Activated CD8-positive, alpha-beta memory T cell treated with anti-CD3 and anti-CD28 coated beads for 48 hours (primary cell): ENCODE data around the gene SURF6.
"Not testable (repeated sequence)": the region's sequence is repeated elsewhere in the genome, so short reads cannot be mapped to it uniquely, and the experiment has no call there.

Experiments used
- DNase-seq, 3 experiments: peaks; one replicate each; pipeline ENCODE4 v3.0.0-alpha.2; 2020; ENCODE audit warnings: low read depth in 2 of 3, low spot score in 2 of 3

Gene SURF6

GRCh38 chr9:133335924-133336811 is at the start of gene SURF6:
Gene SURF6, minus strand, starts transcription at chr9:133336188. Its CDS starts 56 bp downstream, at chr9:133336132.
- peak; percentile 88 to 92 (median 91) for DNase-seq

- DNase-seq: no peak
These were observed 49.5 kb upstream of the SURF6 start for GRCh38 chr9:133385452-133385851.

- DNase-seq: no peak
These were observed 48.8 kb upstream of the SURF6 start for GRCh38 chr9:133384736-133385321.

- DNase-seq: no peak
These were observed 47.5 kb upstream of the SURF6 start for GRCh38 chr9:133383438-133383837.

GRCh38 chr9:133382507-133383141 is 46.6 kb upstream of the SURF6 start:
- no peak for DNase-seq

- DNase-seq: no peak
These were observed 44.7 kb upstream of the SURF6 start for GRCh38 chr9:133380734-133381133.

- DNase-seq: no peak
These were observed 43.4 kb upstream of the SURF6 start for GRCh38 chr9:133379153-133380086.

GRCh38 chr9:133378408-133378962 is 42.5 kb upstream of the SURF6 start:
- DNase-seq: no peak

GRCh38 chr9:133377721-133378216 is 41.8 kb upstream of the SURF6 start:
- DNase-seq: no peak

GRCh38 chr9:133377280-133377679 is 41.3 kb upstream of the SURF6 start:
- DNase-seq: not testable (repeated sequence)

- peak; percentile 93 to 96 (median 93) for DNase-seq
These were observed 40.0 kb upstream of the SURF6 start, which contains the start of the genes STKLD1 and SURF4 for GRCh38 chr9:133375724-133376654. Gene STKLD1, plus strand, starts transcription at chr9:133376366. Its CDS starts 108 bp downstream, at chr9:133376474. Gene SURF4, minus strand, starts transcription at chr9:133376060. Its CDS starts 91 bp downstream, at chr9:133375969.

- DNase-seq: no peak
These were observed 39.2 kb upstream of the SURF6 start for GRCh38 chr9:133375116-133375723.

GRCh38 chr9:133374612-133375115 is 38.7 kb upstream of the SURF6 start:
- DNase-seq: no peak

- no peak for DNase-seq
These were observed 36.2 kb upstream of the SURF6 start for GRCh38 chr9:133372144-133372543.

- DNase-seq: peak in 1 of 3 experiments; percentile 59
These were observed 35.3 kb upstream of the SURF6 start for GRCh38 chr9:133371261-133371711.

GRCh38 chr9:133370685-133371084 is 34.7 kb upstream of the SURF6 start:
- no peak for DNase-seq

GRCh38 chr9:133369933-133370332 is 33.9 kb upstream of the SURF6 start:
- no peak for DNase-seq

- no peak for DNase-seq
These were observed 33.4 kb upstream of the SURF6 start for GRCh38 chr9:133369422-133369821.
